Activated CD4-positive, alpha-beta T cell treated with anti-CD3 and anti-CD28 coated beads, Interleukin-2, amount 10 ng/mL, durations not matched to agents 7 days and 5 days (primary cell): ENCODE data around the gene LZTS2. TPM values are rescaled to one million over a fixed set of nuclear protein-coding genes. Genes with fewer than 3 reads are reported as not detected.
A peak's percentile ranks its signal among the peaks of the same experiment; 100 is the strongest.

ENCODE experiments used
- CTCF ChIA-PET: fragments of 350-600 bp; sonication (Branson Sonifier 250); formaldehyde crosslinking; loops from one replicate; lab custom pipeline; 2021; ENCODE audit warnings: antibody characterized with exemption; lab: Charles Lee
- POLR2A ChIA-PET: fragments of 350-600 bp; sonication (Branson Sonifier 250); formaldehyde crosslinking; loops from one replicate; lab custom pipeline; 2021; ENCODE audit warnings: antibody characterized with exemption; lab: Charles Lee
- DNase-seq: peaks from one replicate; pipeline ENCODE4 v3.0.0-alpha.2; 2020
- H3K27ac Mint-ChIP-seq: one replicate; pipeline ENCODE4 v1.8.0; 2021; ENCODE audit warnings: mild to moderate bottlenecking, moderate library complexity, mixed read lengths
- H3K27me3 Mint-ChIP-seq: one replicate; pipeline ENCODE4 v1.8.0; 2021; ENCODE audit warnings: mixed read lengths
- H3K36me3 Mint-ChIP-seq: one replicate; pipeline ENCODE4 v1.8.0; 2021; ENCODE audit warnings: low read depth, mixed read lengths
- H3K4me1 Mint-ChIP-seq: one replicate; pipeline ENCODE4 v1.8.0; 2021; ENCODE audit warnings: mixed read lengths
- H3K4me3 Mint-ChIP-seq: one replicate; pipeline ENCODE4 v1.8.0; 2021; ENCODE audit warnings: mild to moderate bottlenecking, moderate library complexity, mixed read lengths
- H3K9me3 Mint-ChIP-seq: one replicate; pipeline ENCODE4 v1.8.0; 2021; ENCODE audit warnings: mixed read lengths
- total RNA-seq, 2 experiments: library from RNA; stranded (reverse); gene quantifications; one replicate each; pipeline ENCODE4 v1.2.3, GENCODE V29; 2021

LZTS2 gene, protein sequence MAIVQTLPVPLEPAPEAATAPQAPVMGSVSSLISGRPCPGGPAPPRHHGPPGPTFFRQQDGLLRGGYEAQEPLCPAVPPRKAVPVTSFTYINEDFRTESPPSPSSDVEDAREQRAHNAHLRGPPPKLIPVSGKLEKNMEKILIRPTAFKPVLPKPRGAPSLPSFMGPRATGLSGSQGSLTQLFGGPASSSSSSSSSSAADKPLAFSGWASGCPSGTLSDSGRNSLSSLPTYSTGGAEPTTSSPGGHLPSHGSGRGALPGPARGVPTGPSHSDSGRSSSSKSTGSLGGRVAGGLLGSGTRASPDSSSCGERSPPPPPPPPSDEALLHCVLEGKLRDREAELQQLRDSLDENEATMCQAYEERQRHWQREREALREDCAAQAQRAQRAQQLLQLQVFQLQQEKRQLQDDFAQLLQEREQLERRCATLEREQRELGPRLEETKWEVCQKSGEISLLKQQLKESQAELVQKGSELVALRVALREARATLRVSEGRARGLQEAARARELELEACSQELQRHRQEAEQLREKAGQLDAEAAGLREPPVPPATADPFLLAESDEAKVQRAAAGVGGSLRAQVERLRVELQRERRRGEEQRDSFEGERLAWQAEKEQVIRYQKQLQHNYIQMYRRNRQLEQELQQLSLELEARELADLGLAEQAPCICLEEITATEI
- 10 to 100 TPM; 17.5 to 18.8 TPM for total RNA-seq

DNA sequence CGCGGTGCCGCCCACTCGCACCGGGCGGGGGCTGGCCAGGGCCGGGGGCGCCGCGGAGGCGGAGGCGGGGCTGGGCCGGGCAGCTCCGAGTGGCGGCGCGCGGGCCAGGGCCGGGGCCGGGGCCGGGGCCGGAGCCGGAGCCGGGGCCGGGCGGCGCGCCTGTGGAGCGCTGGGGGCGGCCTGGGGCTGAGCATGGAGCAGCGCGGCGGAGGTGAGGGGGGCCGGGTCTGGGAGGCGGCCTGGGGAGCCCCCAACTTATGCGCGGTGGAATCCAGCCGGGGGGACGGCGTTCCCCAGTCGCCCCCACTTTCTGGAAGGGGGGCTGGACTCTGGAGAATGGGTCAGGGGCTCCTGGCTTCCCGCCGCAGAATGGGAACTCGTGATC is at the start of gene LZTS2:
TSS of gene LZTS2 (plus strand) at position 67 of the 385 bp plus-strand sequence. CDS start 2,731 bp downstream, outside the sequence.
- Mint-ChIP-seq H3K9me3 (no peaks in the 10 kb centered on the region), H3K27me3 (peaks cover 2% of the 10 kb centered on the region), H3K4me3 (peak within 1 kb of the TSS; percentile 80), H3K27ac (peak within 1 kb of the TSS; percentile 88), H3K36me3 (peaks cover 2% of the 10 kb centered on the region), H3K4me1 (peaks cover 27% of the 10 kb centered on the region)
- no peak for DNase-seq
- POLR2A ChIA-PET: no interaction called here
- CTCF ChIA-PET: interaction anchor here (0.7 to 12.7 kb wide), 10 partner anchors 8 to 52 kb away, joined by 3 to 111 read pairs (median 3); no protein-coding TSS in a partner anchor

DNA sequence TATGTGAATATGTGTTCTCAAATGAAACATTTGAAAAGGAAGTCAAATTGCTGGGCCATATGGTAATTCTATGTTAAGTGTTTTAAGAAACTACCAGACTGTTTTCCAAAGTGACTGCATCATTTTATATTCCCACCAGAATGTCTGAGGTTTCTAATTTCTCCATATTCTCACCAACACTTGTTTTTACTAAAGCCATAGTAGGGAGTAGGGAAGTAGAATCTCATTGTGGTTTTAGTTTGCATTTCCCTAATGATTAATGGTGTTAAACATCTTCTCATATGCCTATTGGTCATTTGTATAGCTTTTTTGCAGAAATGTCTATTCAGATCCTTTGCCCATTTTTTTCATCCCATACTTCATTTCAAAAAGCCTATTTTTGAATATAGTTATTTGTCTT is 39.4 kb upstream of the LZTS2 start:
- Mint-ChIP-seq H3K27ac (no peak overlapping the region), H3K4me1 (peaks cover 11% of the 10 kb centered on the region), H3K36me3 (peaks cover 46% of the 10 kb centered on the region), H3K27me3 (no peaks in the 10 kb centered on the region), H3K9me3 (no peaks in the 10 kb centered on the region), H3K4me3 (no peak overlapping the region)
- ChIA-PET POLR2A (no interaction called here), CTCF (no interaction called here)
- no peak for DNase-seq

DNA sequence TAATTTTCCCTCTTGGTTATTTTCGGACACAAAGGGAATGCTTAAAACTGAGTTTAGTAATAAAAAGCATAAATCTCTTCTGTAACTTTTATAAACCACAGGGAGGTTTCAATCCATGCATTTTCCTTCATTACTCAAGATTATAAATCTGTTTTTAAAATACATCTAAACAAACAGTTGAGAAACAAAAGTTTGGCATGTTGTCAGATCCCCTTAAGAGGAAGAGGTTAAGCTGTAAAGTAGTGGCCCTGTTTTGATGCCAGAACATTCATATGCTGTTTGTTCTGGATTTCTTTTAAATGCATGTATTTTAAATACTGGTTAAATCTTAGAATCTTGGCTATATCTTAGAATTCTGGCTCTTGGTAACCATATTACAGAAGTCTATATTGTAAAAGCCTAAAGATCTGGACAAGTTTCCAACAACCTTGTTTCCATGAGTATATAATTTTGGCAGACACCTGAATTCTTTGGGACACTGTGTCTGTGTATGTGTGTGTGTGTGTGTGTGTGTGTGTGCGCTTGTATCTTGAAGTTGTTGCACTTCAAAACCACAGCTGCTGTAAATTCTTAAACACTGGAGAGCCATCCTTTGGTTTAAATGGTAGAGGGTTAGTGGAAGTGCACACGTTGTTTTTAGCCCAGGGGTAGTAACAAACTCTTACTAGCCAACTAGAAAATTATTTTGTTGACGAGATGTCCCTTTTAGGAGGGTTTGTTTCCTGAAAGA is 37.1 kb upstream of the LZTS2 start:
- Mint-ChIP-seq H3K4me1 (peaks cover under 1% of the 10 kb centered on the region), H3K27ac (no peak overlapping the region), H3K27me3 (no peaks in the 10 kb centered on the region), H3K4me3 (no peak overlapping the region), H3K36me3 (peaks cover 43% of the 10 kb centered on the region), H3K9me3 (no peaks in the 10 kb centered on the region)
- CTCF ChIA-PET: no interaction called here
- POLR2A ChIA-PET: no interaction called here
- no peak for DNase-seq

DNA sequence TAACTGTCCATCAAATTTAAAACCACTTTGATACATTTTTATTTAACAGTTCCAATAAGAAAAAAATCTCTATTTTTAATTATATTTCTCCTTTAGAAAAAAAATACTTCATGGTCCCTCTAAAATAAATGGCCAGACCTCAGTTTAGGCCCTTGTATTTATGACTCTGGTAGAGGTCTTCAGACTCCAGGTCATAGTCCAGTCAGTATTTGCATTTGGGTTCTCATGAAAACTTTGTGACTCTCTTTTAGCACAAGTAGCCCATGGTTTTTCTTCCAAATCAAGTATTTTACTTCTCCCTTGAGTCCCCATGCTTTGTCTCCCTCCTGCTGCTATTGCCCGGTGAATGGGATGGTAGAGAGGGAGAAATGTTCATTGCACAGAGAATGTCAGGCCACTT is 35.8 kb upstream of the LZTS2 start:
- ChIA-PET CTCF (interaction anchor here (1.2 kb wide), 1 partner anchor 104 kb away, joined by 3 read pairs; no protein-coding TSS in a partner anchor), POLR2A (no interaction called here)
- DNase-seq: no peak
- Mint-ChIP-seq H3K9me3 (no peaks in the 10 kb centered on the region), H3K4me3 (no peak overlapping the region), H3K27ac (no peak overlapping the region), H3K27me3 (no peaks in the 10 kb centered on the region), H3K4me1 (peaks cover 7% of the 10 kb centered on the region), H3K36me3 (peaks cover 38% of the 10 kb centered on the region)

DNA sequence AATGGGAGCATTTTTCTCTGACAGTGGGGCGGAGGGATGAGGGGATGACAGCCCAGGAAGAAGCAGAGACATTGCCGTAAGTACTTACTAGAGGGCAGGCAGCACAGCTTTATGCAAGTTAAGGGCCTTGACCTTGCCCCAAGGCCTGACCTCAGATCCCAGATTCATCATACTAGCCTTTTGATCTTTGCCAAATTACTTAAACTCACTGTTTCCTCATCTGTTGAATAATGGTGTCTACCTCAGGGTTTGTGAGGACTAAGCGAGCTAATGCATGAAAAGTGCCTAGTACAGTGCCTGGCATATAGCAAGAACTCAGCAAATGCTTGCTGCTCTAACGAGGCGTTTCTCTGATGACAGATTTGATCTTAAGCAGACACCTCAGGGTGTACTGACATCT is 33.8 kb upstream of the LZTS2 start:
- ChIA-PET CTCF (interaction anchor here (0.6 to 1.5 kb wide), 5 partner anchors 10 to 130 kb away, joined by 3 to 4 read pairs (median 3); no protein-coding TSS in a partner anchor), POLR2A (interaction anchor here (1.0 kb wide), 1 partner anchor 622 kb away, joined by 5 read pairs; no protein-coding TSS in a partner anchor)
- peaks cover 5% of the 10 kb centered on the region for H3K27me3 Mint-ChIP-seq

DNA sequence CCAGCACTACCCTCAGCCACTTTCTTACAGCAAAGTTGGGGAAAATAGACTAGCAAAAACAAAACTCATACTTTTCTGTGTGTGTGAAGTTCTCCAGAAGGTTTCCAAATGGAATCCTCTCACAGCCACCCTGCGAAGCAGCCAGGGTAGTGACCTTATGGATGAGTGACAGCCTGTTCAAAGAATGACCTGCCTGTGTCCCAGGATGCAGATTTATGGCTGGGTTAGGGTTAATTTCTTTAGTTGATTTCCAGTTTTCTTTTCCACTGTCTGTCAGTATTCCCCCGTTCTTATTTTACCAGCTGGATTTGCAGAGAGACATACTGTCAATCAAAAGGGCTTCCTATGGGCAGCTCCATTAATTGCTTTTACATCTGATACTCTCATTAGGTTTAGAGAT is 32.7 kb upstream of the LZTS2 start:
- H3K4me3 Mint-ChIP-seq: no peak overlapping the region
- ChIA-PET CTCF (interaction anchor here (1.0 to 1.2 kb wide), 4 partner anchors 14 to 47 kb away, joined by 3 read pairs; no protein-coding TSS in a partner anchor), POLR2A (interaction anchor here (0.6 to 1.0 kb wide), 2 partner anchors 35 to 623 kb away, joined by 4 to 5 read pairs; no protein-coding TSS in a partner anchor)
- H3K27ac Mint-ChIP-seq: no peak overlapping the region
- H3K36me3 Mint-ChIP-seq: peaks cover 19% of the 10 kb centered on the region
- peaks cover 14% of the 10 kb centered on the region for H3K4me1 Mint-ChIP-seq
- no peak for DNase-seq
- no peaks in the 10 kb centered on the region for H3K9me3 Mint-ChIP-seq
- H3K27me3 Mint-ChIP-seq: peaks cover 5% of the 10 kb centered on the region

More for the DNA sequence above, 33.8 kb upstream of the LZTS2 start:
- Mint-ChIP-seq H3K9me3 (no peaks in the 10 kb centered on the region), H3K36me3 (peaks cover 20% of the 10 kb centered on the region), H3K27ac (no peak overlapping the region), H3K4me3 (no peak overlapping the region), H3K4me1 (peaks cover 14% of the 10 kb centered on the region)
- no peak for DNase-seq

DNA sequence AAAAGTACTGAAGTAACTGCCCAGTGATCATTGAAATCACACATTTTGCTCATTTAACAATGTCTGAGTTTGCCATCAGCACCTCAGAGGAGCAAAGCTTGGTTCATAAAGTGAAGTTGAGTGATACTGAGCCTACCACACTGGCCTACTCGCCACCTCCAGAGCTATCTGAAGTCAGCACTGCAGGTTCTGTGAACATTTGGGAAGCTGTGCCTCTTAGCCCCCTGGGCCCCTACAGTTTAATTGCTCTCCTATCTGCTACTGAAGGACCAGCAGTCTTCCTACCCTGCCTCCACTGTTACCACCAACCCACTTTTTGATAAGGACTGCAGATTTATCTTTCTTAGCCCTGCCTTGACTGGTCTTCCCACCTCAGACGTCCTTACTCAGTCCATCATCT is 32.3 kb upstream of the LZTS2 start:
- peaks cover 14% of the 10 kb centered on the region for H3K4me1 Mint-ChIP-seq
- POLR2A ChIA-PET: no interaction called here
- no peaks in the 10 kb centered on the region for H3K9me3 Mint-ChIP-seq
- H3K36me3 Mint-ChIP-seq: peaks cover 18% of the 10 kb centered on the region
- CTCF ChIA-PET: interaction anchor here (1.0 to 1.2 kb wide), 4 partner anchors 14 to 47 kb away, joined by 3 read pairs; no protein-coding TSS in a partner anchor
- no peak overlapping the region for H3K27ac Mint-ChIP-seq
- H3K27me3 Mint-ChIP-seq: peaks cover 5% of the 10 kb centered on the region
- no peak for DNase-seq
- no peak overlapping the region for H3K4me3 Mint-ChIP-seq

DNA sequence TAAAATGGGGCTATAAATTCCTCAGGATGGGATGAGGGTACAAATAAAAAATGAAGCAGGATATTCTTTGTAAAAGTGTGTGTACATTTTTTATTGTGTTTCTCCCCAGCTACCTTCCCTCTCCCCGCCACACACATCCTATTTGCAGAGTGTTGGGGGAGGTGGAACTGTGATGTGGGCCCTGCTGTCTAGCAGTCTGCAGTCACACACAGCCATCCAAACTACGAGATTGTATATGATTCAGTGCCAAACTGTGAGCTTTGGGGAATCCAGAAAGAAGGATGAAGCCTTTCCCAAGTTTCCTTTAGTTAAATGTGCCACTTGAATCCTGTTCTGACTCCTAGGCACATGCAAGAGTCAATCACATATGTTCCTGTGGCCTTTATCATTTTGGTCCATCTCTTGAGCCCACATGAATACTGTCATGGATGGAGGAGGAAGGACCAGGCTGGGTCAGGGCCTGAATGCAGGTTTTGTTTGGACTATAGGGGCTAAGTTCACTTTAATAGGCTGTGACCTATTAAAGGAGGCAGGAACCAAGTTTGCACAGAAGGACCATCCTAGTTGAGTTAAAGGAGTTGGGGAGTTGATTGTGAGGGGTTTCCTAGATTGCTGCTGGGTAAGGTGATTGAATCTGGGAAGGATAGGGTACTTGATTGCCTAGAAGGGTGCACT is 31.4 kb upstream of the LZTS2 start:
- DNase-seq: no peak
- H3K4me3 Mint-ChIP-seq: peak overlapping the region; percentile 56
- no peaks in the 10 kb centered on the region for H3K9me3 Mint-ChIP-seq
- H3K27ac Mint-ChIP-seq: peak overlapping the region; percentile 25
- peaks cover 10% of the 10 kb centered on the region for H3K36me3 Mint-ChIP-seq
- POLR2A ChIA-PET: no interaction called here
- CTCF ChIA-PET: interaction anchor here (1.3 kb wide), 1 partner anchor 11 kb away, joined by 3 read pairs; no protein-coding TSS in a partner anchor
- peaks cover 5% of the 10 kb centered on the region for H3K27me3 Mint-ChIP-seq
- peaks cover 14% of the 10 kb centered on the region for H3K4me1 Mint-ChIP-seq

DNA sequence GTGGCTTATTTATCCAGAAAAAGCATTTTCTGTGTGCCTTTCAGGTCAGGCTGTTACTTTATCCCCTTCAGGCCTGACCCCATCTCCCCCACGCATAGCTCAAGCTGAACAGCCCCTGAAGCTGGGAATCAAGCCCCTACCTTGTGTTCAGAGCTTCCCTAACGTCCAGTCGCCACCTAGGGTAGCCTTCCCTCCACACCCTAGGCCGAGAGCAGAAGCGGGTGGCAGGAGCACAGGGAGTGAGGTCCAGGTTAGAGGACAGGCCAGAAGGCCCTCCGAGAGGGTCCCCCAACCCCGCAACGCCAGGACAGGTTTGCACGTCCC is 30.8 kb upstream of the LZTS2 start:
- H3K4me3 Mint-ChIP-seq: peak overlapping the region; percentile 56

DNA sequence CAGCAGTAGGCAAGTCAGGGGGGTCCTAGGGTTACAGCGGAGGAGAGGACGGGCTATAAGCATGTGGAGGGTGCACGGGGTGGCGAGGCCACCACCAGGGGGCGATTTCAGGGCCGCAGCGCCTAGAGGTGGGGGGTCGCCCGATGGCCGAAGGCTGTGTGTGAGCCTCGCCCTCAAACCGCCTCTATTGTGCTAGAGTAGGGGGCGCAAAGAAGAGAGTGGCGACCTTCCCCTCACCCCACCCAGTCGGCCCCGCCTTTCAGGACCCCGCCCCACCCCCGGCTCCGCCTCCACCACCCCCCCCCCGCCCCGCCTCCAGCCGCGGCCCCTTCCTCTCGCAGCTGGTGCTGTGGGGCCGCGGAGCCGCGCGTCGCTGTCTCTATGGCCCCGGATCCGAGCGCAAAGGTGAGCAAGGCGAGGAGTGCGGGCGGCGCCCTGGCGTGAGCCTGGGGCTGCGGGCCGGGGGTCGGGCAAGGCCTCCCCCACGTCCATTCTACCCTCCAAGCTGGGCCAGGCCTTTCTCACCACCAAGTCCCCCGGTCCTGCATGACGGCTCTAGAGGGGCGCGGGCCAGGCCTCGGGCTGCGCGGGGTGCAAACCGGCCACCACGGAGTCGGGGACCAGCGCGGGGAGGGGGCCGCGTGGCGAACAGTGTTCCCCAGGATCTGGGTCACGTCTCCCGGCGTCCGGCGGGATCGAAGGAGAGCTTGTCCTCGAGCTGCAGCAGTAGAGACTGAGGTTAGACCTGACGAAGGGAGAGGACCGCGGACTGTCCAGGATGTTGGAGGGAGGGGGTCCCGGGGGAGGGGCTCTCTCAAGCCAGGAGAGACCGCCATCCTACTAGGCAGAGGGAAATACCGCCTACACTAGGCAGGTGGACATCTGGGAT is 30.2 kb upstream of the LZTS2 start, which contains the start of gene SEMA4G:
TSS of gene SEMA4G (plus strand) at position 318 of the 889 bp plus-strand sequence. CDS start 3,409 bp downstream, outside the sequence.
- peak; percentile 44 for DNase-seq
- Mint-ChIP-seq H3K9me3 (no peaks in the 10 kb centered on the region), H3K4me1 (peaks cover 14% of the 10 kb centered on the region), H3K27me3 (peaks cover 5% of the 10 kb centered on the region), H3K27ac (peak within 1 kb of the TSS; percentile 25), H3K4me3 (peak within 1 kb of the TSS; percentile 56), H3K36me3 (peaks cover 6% of the 10 kb centered on the region)
- ChIA-PET POLR2A (interaction anchor here (0.6 kb wide), 1 partner anchor 63 kb away, joined by 3 read pairs; no protein-coding TSS in a partner anchor), CTCF (interaction anchor here (1.3 kb wide), 1 partner anchor 10 kb away, joined by 3 read pairs; no protein-coding TSS in a partner anchor)

More for the DNA sequence above, 30.8 kb upstream of the LZTS2 start:
- no peaks in the 10 kb centered on the region for H3K9me3 Mint-ChIP-seq
- H3K36me3 Mint-ChIP-seq: peaks cover 8% of the 10 kb centered on the region
- DNase-seq: no peak
- peaks cover 5% of the 10 kb centered on the region for H3K27me3 Mint-ChIP-seq
- ChIA-PET CTCF (interaction anchor here (1.3 kb wide), 1 partner anchor 11 kb away, joined by 3 read pairs; no protein-coding TSS in a partner anchor), POLR2A (no interaction called here)
- peaks cover 14% of the 10 kb centered on the region for H3K4me1 Mint-ChIP-seq
- H3K27ac Mint-ChIP-seq: no peak overlapping the region
